WTC11 (cell line): ENCODE data around the gene RNF181.

Experiments used
- CTCF ChIP-seq: fragments of 200-600 bp; IDR thresholded peaks from 2 replicates; pipeline ENCODE4 v1.8.0; 2022; ENCODE audit warnings: antibody characterized with exemption
- E2F5 ChIP-seq: sonication (generic); formaldehyde crosslinking; IDR thresholded peaks from 2 replicates; pipeline ENCODE4 v1.8.1; 2022; ENCODE audit warnings: mild to moderate bottlenecking, moderate library complexity, missing genetic modification reagents
- NFE2L1 ChIP-seq: sonication (generic); formaldehyde crosslinking; IDR thresholded peaks from 2 replicates; pipeline ENCODE4 v1.8.1; 2023; ENCODE audit warnings: missing genetic modification reagents
- NR2C2 ChIP-seq: sonication (generic); formaldehyde crosslinking; IDR thresholded peaks from 2 replicates; pipeline ENCODE4 v1.8.0; 2022; ENCODE audit warnings: mild to moderate bottlenecking, missing genetic modification reagents
- SMAD3 ChIP-seq: sonication (generic); formaldehyde crosslinking; IDR thresholded peaks from 2 replicates; pipeline ENCODE4 v1.8.0; 2022; ENCODE audit warnings: missing genetic modification reagents, mild to moderate bottlenecking, borderline replicate concordance
- TCF7 ChIP-seq: sonication (generic); formaldehyde crosslinking; IDR thresholded peaks from 2 replicates; pipeline ENCODE4 v1.8.0; 2022; ENCODE audit warnings: mild to moderate bottlenecking, low read depth, missing genetic modification reagents, moderate library complexity
- TF ChIP-seq, protein P1 (sequence below): sonication (generic); formaldehyde crosslinking; IDR thresholded peaks from 2 replicates; pipeline ENCODE4 v1.8.1; 2023; ENCODE audit warnings: mild to moderate bottlenecking, missing genetic modification reagents, moderate library complexity

- TF ChIP-seq CTCF, result no peak
- no peak for TF ChIP-seq SMAD3
- TF ChIP-seq, protein P1, sequence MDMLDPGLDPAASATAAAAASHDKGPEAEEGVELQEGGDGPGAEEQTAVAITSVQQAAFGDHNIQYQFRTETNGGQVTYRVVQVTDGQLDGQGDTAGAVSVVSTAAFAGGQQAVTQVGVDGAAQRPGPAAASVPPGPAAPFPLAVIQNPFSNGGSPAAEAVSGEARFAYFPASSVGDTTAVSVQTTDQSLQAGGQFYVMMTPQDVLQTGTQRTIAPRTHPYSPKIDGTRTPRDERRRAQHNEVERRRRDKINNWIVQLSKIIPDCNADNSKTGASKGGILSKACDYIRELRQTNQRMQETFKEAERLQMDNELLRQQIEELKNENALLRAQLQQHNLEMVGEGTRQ (CRISPR knock-in tag), result no peak
- TF ChIP-seq TCF7 (CRISPR knock-in tag), result no peak
- no peak for TF ChIP-seq NFE2L1
- TF ChIP-seq E2F5, result no peak
- no peak for TF ChIP-seq NR2C2 (CRISPR knock-in tag)
Observed at GRCh38 chr2:85589982-85590791, 5.4 kb upstream of the RNF181 start.
